Measurements from ENCODE around the gene HINT1.

GRCh38 chr5:131171276-131171810 lies 6.3 kb upstream of the HINT1 start:
- TF ChIP-seq CTCF (conservative IDR thresholded peaks at IDR 0.05; ENCODE audit: low read length) (no peak), EZH2phosphoT487 (IDR thresholded peaks at IDR 0.05; ENCODE audit: borderline replicate concordance) (no peak)
